Activated naive CD4-positive, alpha-beta T cell (primary cell): ENCODE measurements around the gene CSTA.
"Not testable (repeated sequence)": the region's sequence is repeated elsewhere in the genome, so short reads cannot be mapped to it uniquely, and the experiment has no call there.

Experiments used
- DNase-seq, 4 experiments: peaks; one replicate each; lab custom pipeline; 2025; lab: John Stamatoyannopoulos, UW

The CSTA gene

DNA sequence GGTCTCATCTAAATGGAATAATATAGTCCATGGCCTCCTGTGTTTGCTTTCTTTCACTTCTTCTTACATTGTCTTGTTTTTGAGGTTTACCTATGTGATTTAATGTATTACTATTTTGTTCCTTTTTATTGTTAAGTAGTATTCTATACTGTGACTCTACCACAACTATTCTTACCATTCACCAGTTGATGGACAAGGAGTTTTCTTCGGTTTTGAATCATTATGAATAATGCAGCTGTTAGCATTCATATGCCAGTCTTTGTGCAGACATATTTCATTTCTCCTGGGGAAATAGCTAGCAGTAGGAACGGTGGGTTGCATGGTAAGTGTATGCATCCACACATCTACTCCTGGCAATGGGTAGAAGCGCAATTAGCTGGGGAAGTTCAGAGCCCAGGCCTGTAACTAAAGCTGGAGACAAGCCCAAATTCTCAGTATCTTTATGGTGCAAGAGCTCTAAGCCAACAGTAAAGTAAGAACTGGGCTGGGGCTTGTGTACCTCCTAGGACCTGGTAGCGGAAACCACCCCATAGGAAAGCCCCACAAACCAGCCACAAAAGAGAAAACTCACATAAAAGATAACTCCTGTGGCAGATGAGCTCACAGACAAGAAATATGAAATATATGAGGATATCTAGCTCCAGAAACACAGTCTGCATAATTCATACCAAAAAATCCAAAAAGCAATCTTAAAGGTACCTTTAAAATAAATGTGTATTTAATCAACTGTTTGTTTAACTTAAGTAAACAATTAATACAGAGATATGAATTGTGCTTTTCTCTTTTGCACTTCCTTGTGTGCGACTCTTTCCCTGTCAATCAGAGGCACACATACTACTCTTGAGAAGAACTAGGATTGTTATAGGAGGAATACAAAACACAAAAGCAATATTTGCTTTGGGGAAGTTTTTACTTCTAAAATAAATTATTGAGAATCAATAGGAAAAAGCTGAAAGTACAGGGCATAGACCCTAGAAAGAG lies 2.7 kb upstream of the CSTA start:
- DNase-seq, result no peak

DNA sequence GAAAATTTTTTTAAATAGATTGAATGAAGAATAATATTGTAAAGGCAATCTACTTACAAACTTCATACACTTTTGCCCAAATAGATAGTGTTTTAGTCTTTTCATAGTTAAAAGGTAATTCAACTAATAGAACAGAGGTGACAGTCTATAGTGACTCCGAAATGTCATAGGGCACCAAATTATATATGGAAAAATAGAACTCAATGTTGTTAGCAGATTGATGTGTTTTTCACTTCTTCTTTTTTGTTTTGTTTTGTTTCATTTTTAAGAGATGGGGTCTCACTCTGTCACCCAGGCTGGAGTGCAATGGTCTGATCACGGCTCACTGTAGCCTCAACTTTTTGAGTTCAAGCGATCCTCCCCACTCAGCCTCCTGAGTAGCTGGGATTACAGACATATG lies 721 bp downstream of the CSTA start:
- no peak for DNase-seq

GRCh38 chr3:122331886-122332285 lies 6.8 kb downstream of the CSTA start:
- no peak for DNase-seq

DNA sequence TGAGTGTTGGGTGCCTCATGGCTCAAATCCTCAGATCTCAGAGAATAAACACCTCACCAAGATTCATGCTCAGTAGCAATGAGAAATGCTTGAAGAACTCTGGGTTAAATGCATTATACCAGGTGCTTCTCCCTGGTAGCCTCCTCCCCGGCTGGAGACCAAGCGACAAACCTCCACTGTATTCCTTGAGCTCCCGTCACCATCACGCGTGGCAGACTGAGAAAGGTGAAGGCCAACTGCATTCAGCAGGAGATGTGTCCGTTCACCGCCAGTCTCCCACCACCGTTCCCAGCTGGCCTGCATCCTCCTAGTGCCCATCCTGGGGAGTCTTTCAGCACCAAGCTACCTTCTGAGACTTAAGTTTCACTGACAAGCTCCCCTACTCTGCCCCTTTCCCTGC lies 7.5 kb downstream of the CSTA start:
- DNase-seq, result no peak

- no peak for DNase-seq
Observed at GRCh38 chr3:122342803-122343202, 17.8 kb downstream of the CSTA start.

- DNase-seq, result no peak
Observed at GRCh38 chr3:122343654-122344053, 18.6 kb downstream of the CSTA start.

- no peak for DNase-seq
Observed at GRCh38 chr3:122349171-122349570, 24.1 kb downstream of the CSTA start.

GRCh38 chr3:122350814-122351418 lies 25.9 kb downstream of the CSTA start:
- DNase-seq, result no peak

DNA sequence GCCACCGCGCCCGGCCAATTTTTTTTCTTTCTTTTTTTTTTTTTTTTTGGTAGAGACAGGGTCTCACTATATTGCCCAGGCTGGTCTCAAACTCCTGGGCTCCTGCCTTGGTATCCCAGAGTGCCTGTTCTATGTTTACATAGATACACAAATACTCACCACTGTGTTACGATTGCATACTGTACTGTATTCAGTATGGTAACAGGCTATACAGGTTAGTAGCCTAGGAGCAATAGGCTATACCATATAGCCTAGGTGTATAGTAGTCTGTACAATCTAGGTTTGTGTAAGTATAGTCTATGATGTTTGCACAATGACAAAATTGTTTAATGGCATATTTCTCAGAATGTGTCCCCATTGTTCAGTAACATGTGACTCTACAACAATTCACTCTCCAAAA lies 26.6 kb downstream of the CSTA start:
- DNase-seq, result no peak

- DNase-seq, result no peak
Observed at GRCh38 chr3:122353215-122353614, 28.2 kb downstream of the CSTA start.

- no peak for DNase-seq
Observed at GRCh38 chr3:122353893-122354401, 28.9 kb downstream of the CSTA start.

GRCh38 chr3:122355612-122356011 lies 30.6 kb downstream of the CSTA start:
- no peak for DNase-seq

GRCh38 chr3:122356402-122356801 lies 31.4 kb downstream of the CSTA start:
- DNase-seq, result no peak

- DNase-seq, result no peak
Observed at GRCh38 chr3:122357828-122358702, 33.0 kb downstream of the CSTA start.

DNA sequence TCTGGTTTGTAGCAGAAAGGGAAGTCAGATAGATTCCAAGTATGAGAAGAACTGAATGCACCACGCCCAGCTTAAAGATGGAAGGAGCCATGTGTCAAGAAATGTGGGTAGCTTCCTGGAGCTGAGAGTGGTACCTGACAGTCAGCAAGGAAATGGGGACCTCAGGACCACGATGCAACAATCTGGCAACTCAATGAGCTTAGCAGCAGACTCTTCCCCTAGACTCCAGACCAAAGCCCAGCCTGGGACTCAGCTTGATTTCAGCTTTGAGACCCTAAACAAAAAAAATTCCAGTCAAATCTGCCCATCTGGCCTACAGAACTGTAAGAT lies 33.6 kb downstream of the CSTA start:
- DNase-seq, result no peak

DNA sequence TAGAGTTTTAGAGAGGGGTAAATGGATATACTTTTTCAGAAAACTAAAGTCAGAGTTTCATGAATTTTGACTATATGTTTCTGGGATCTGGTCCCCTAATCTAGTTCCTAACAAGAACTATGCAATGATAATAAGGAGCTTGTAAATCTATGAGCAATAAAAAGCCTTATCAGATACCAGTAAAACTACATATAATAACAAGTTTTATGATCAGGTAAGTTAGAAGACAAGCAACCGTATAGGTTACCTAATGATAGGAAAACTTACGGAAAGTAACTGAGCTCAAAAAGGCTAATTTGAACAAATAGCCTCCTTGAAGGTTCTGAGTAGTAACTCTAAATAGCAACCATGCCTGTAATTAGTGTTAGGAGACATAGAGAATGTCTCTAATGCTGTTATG lies 37.0 kb downstream of the CSTA start:
- DNase-seq, result no peak

- no peak for DNase-seq
Observed at GRCh38 chr3:122364490-122364889, 39.4 kb downstream of the CSTA start.

DNA sequence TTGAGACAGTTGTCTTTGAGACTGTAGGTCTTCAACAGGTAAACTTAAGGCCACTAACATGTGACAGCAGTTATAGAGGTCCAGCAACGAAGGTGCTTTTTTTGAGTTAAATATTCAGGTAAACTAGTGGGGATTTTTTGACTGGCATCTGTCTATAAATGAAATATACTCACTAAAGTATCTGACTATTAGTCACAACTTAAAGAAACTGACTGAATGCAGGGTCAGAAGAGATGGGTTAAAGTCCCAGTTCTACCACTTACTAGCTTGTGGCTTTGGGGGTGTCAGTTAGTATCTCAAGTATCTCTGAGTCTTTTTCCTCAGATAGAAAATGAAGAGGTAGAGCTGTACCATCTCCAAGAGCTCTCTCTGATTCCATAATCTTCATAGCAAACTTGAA lies 40.0 kb downstream of the CSTA start:
- DNase-seq, result no peak

DNA sequence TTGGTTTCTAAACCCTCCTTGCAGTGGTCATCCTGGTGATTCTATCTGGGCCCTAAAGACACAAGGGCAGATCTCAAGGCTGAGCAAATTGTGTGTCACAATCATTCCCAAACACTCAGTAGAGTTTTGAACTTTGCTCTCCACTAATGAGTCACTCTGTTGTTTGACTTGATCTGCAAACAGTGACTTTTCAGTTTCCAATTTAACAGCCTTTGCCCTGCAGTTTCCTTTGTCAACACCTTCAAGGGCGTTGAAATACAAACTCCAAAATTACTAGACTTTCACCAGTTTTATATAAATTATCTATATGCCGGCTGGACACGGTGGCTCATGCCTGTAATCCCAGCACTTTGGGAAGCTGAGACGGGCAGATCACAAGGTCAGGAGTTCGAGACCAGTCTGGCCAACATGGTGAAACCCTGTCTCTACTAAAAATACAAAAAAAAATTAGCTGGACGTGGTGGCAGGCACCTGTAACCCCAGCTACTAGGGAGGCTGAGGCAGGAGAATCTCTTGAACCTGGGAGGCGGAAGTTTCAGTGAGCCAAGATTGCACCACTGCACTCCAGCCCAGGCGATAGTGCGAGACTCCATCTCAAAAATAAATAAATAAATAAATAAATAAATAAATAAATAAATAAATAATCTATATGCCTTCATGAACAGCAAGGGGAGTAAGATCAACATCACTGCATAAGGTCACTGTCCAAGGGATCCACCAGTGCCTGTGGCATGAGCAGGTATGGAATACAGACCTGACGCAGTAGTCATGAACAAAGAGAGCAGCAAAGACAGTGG lies 40.7 kb downstream of the CSTA start:
- not testable (repeated sequence) for DNase-seq

- no peak for DNase-seq
Observed at GRCh38 chr3:122366379-122366749, 41.3 kb downstream of the CSTA start.

- no peak for DNase-seq
Observed at GRCh38 chr3:122374034-122374433, 49.0 kb downstream of the CSTA start.

- no peak for DNase-seq
Observed at GRCh38 chr3:122377975-122378374, 52.9 kb downstream of the CSTA start.
